Transverse colon (tissue), 4 donors: ENCODE data around the gene STX8. TPM values are rescaled to one million over a fixed set of nuclear protein-coding genes. Genes with fewer than 3 reads are reported as not detected.

Source experiments
- DNase-seq: peaks from one replicate; pipeline ENCODE4 v3.0.0-alpha.2; 2019
- H3K27ac ChIP-seq, 4 donors: fragments of 200-600 bp; sonication (generic); 2 replicates each; pipeline ENCODE4 v1.5.1; 2016 to 2018; ENCODE audit warnings: inconsistent platforms in 4 of 4
- H3K27me3 ChIP-seq: fragments of 200-600 bp; sonication (generic); 2 replicates; pipeline ENCODE4 v1.5.1; 2017; ENCODE audit warnings: inconsistent platforms
- H3K36me3 ChIP-seq, 4 donors: fragments of 200-600 bp; sonication (generic); 2 replicates each; pipeline ENCODE4 v1.5.1; 2017 to 2019; ENCODE audit warnings: inconsistent platforms in 4 of 4
- H3K4me1 ChIP-seq, 4 donors: fragments of 200-600 bp; sonication (generic); 2 replicates each; pipeline ENCODE4 v1.5.1; 2017 to 2020; ENCODE audit warnings: inconsistent platforms in 4 of 4
- H3K4me3 ChIP-seq, 4 donors: fragments of 200-600 bp; sonication (generic); 1 replicate in 1 of 4; 2 replicates in 3 of 4; pipeline versions ENCODE4 v1.5.1 to v1.6.1; 2017 to 2019; ENCODE audit warnings: inconsistent platforms in 4 of 4
- H3K9me3 ChIP-seq, 2 donors: fragments of 200-600 bp; sonication (generic); 2 replicates each; pipeline ENCODE4 v1.5.1; 2017 to 2019; ENCODE audit warnings: inconsistent platforms in 2 of 2
- CTCF ChIP-seq, 5 experiments: fragments of 200-600 bp in 3 of 5; fragments of 450-650 bp in 2 of 5; sonication (generic) in 3 of 5; IDR thresholded peaks; 1 replicate in 2 of 5; 2 replicates in 3 of 5; pipeline ENCODE4 v1.5.1; 2016 to 2017; ENCODE audit warnings: antibody characterized with exemption in 5 of 5, inconsistent platforms in 3 of 5, mild to moderate bottlenecking in 2 of 5, moderate library complexity in 1 of 5
- EP300 ChIP-seq: sonication (generic); formaldehyde crosslinking; IDR thresholded peaks from one replicate; pipeline ENCODE4 v1.6.1; 2017; ENCODE audit warnings: antibody characterized with exemption, low read depth
- POLR2A ChIP-seq: fragments of 450-650 bp; IDR thresholded peaks from one replicate; pipeline ENCODE4 v1.6.1; 2016; ENCODE audit warnings: antibody characterized with exemption, mild to moderate bottlenecking, moderate library complexity
- POLR2AphosphoS5 ChIP-seq, 3 donors: sonication (generic); formaldehyde crosslinking; IDR thresholded peaks; one replicate each; pipeline ENCODE4 v1.6.1; 2016; ENCODE audit warnings: antibody characterized with exemption in 3 of 3
- WGBS, 2 donors: methylation state at CpG; one replicate each; pipeline ENCODE4 v1.1.5; 2018; ENCODE audit warnings: low coverage in 1 of 2; 5-methylcytosine and 5-hydroxymethylcytosine counted together
- in situ Hi-C, 4 donors: fragments of 200-750 bp; cut with MboI; loops; one replicate each; pipeline versions ENCODE4 v1.15.0 to v1.15.1; 2017; ENCODE audit warnings: low sequenced_read_pairs in 3 of 4, low pct_ligation_motif_present in 1 of 4, low pct_unique_long_range_greater_than_20kb in 1 of 4
- intact Hi-C: fragments of 100-400 bp; cut with DNase I; formaldehyde crosslinking; loops from one replicate; pipeline ENCODE4 v1.15.1; 2023; ENCODE audit warnings: low total_unique reads
- total RNA-seq, 4 donors: library from RNA; depleted of rRNA; stranded (reverse); fragments of >200 nt; gene quantifications; one replicate each; pipeline ENCODE4 v1.1.0, GENCODE V29; 2016

STX8 gene
- total RNA-seq, 4 donors from 2014 or later, result 18.0 to 53.8 (median 38.3) TPM

- no peak for TF ChIP-seq POLR2A
- no peak for TF ChIP-seq POLR2AphosphoS5 (IDR thresholded peaks at IDR 0.05)
- no peak for TF ChIP-seq CTCF (IDR thresholded peaks at IDR 0.05)
- no peak for TF ChIP-seq EP300
- Histone ChIP-seq H3K36me3 (no peaks in the 10 kb centered on the region), H3K27ac (no peak overlapping the region), H3K4me1 (no peaks in the 10 kb centered on the region), H3K4me3 (no peak overlapping the region), H3K27me3 (no peaks in the 10 kb centered on the region), H3K9me3 (no peaks in the 10 kb centered on the region)
- intact Hi-C loops, result no loop called here
- no peak for DNase-seq
- 93 to 97% methylated on average over 3 to 5 of the region's 5 CpGs for WGBS, 2 donors
- in situ Hi-C loops, result no loop called here
Observed at GRCh38 chr17:9443811-9444210, 131.8 kb downstream of the STX8 start.

- Histone ChIP-seq H3K27me3 (no peaks in the 10 kb centered on the region), H3K36me3 (no peaks in the 10 kb centered on the region), H3K9me3 (no peaks in the 10 kb centered on the region), H3K4me3 (no peak overlapping the region), H3K4me1 (no peaks in the 10 kb centered on the region), H3K27ac (no peak overlapping the region)
- TF ChIP-seq POLR2A, result no peak
- TF ChIP-seq EP300, result no peak
- no peak for TF ChIP-seq CTCF (IDR thresholded peaks at IDR 0.05)
- no peak for TF ChIP-seq POLR2AphosphoS5 (IDR thresholded peaks at IDR 0.05)
- no peak for DNase-seq
- 87 to 99% methylated on average over 3 of the region's 3 CpGs for WGBS, 2 donors
- in situ Hi-C loops (no loop called here), intact Hi-C loops (no loop called here)
Observed at GRCh38 chr17:9439851-9440250, 135.8 kb downstream of the STX8 start.

- Histone ChIP-seq H3K27ac (no peak overlapping the region), H3K4me1 (peaks cover 0 to 20% (median 2%) of the 10 kb centered on the region in 4 donors), H3K4me3 (no peak overlapping the region), H3K9me3 (no peaks in the 10 kb centered on the region), H3K27me3 (no peaks in the 10 kb centered on the region), H3K36me3 (no peaks in the 10 kb centered on the region)
- TF ChIP-seq CTCF (IDR thresholded peaks at IDR 0.05) (no peak), POLR2AphosphoS5 (IDR thresholded peaks at IDR 0.05) (no peak), EP300 (no peak), POLR2A (no peak)
- DNase-seq, result no peak
- intact Hi-C loops, result no loop called here
- 82 to 91% methylated on average over 1 of the region's 1 CpG for whole genome bisulfite sequencing, 2 donors
- in situ Hi-C loops, result no loop called here
Observed at GRCh38 chr17:9436630-9437029, 139.0 kb downstream of the STX8 start.

- Histone ChIP-seq H3K9me3 (no peaks in the 10 kb centered on the region), H3K36me3 (no peaks in the 10 kb centered on the region), H3K4me1 (peaks cover 0 to 24% (median 2%) of the 10 kb centered on the region in 4 donors), H3K27ac (no peak overlapping the region), H3K27me3 (no peaks in the 10 kb centered on the region), H3K4me3 (no peak overlapping the region)
- WGBS, 2 donors, result 93 to 97% methylated on average over 3 to 6 of the region's 6 CpGs
- no peak for DNase-seq
- no peak for TF ChIP-seq POLR2A
- no peak for TF ChIP-seq EP300
- TF ChIP-seq CTCF (IDR thresholded peaks at IDR 0.05), result no peak
- in situ Hi-C loops, result no loop called here
- intact Hi-C loops, result no loop called here
Observed at GRCh38 chr17:9435165-9435564, 140.5 kb downstream of the STX8 start.
